Measurements from ENCODE around the gene DCD.

The DCD gene
- 0 reads per million in 3 donors for total RNA-seq

- Histone ChIP-seq H3K27ac (ENCODE audit: insufficient read depth, low read length, poor library complexity, severe bottlenecking) (no peak within 1 kb of the TSS), H3K4me3 (ENCODE audit: insufficient read depth, low read depth, low read length, poor library complexity, severe bottlenecking) (no peak within 1 kb of the TSS), H3K9me3 (ENCODE audit: control insufficient read depth, low read length) (no peaks in the 10 kb centered on the region), H3K27me3 (replicated peaks; ENCODE audit: control insufficient read depth, insufficient read depth, low read length, poor library complexity, severe bottlenecking) (peaks cover 9% of the 10 kb centered on the region), H3K36me3 (ENCODE audit: control insufficient read depth, insufficient read depth, low read length) (no peaks in the 10 kb centered on the region), H3K4me1 (ENCODE audit: control insufficient read depth, insufficient read depth, low read length, poor library complexity, severe bottlenecking) (no peaks in the 10 kb centered on the region)
- no peak for DNase-seq
Observed at GRCh38 chr12:54648265-54648664, at the start of gene DCD. Gene DCD (minus strand): TSS chr12:54648365. CDS start chr12:54648303, 62 bp downstream.

- Histone ChIP-seq H3K4me1 (ENCODE audit: control insufficient read depth, insufficient read depth, low read length, poor library complexity, severe bottlenecking) (no peaks in the 10 kb centered on the region), H3K27ac (ENCODE audit: insufficient read depth, low read length, poor library complexity, severe bottlenecking) (no peak overlapping the region), H3K4me3 (ENCODE audit: insufficient read depth, low read depth, low read length, poor library complexity, severe bottlenecking) (no peak overlapping the region), H3K36me3 (ENCODE audit: control insufficient read depth, insufficient read depth, low read length) (no peaks in the 10 kb centered on the region), H3K9me3 (ENCODE audit: control insufficient read depth, low read length) (no peaks in the 10 kb centered on the region), H3K27me3 (replicated peaks; ENCODE audit: control insufficient read depth, insufficient read depth, low read length, poor library complexity, severe bottlenecking) (peaks cover 10% of the 10 kb centered on the region)
- DNase-seq = no peak
Observed at GRCh38 chr12:54697851-54698250, 49.7 kb upstream of the DCD start.

GRCh38 chr12:54692353-54692752 is 44.2 kb upstream of the DCD start:
- Histone ChIP-seq H3K4me3 (ENCODE audit: insufficient read depth, low read depth, low read length, poor library complexity, severe bottlenecking) (no peak overlapping the region), H3K9me3 (ENCODE audit: control insufficient read depth, low read length) (no peaks in the 10 kb centered on the region), H3K27ac (ENCODE audit: insufficient read depth, low read length, poor library complexity, severe bottlenecking) (no peak overlapping the region), H3K27me3 (replicated peaks; ENCODE audit: control insufficient read depth, insufficient read depth, low read length, poor library complexity, severe bottlenecking) (peaks cover 10% of the 10 kb centered on the region), H3K36me3 (ENCODE audit: control insufficient read depth, insufficient read depth, low read length) (no peaks in the 10 kb centered on the region), H3K4me1 (ENCODE audit: control insufficient read depth, insufficient read depth, low read length, poor library complexity, severe bottlenecking) (no peaks in the 10 kb centered on the region)
- no peak for DNase-seq

GRCh38 chr12:54689984-54690383 is 41.8 kb upstream of the DCD start:
- no peak for DNase-seq
- H3K4me1 ChIP-seq (ENCODE audit: control insufficient read depth, insufficient read depth, low read length, poor library complexity, severe bottlenecking) = no peaks in the 10 kb centered on the region
- H3K27me3 ChIP-seq (replicated peaks; ENCODE audit: control insufficient read depth, insufficient read depth, low read length, poor library complexity, severe bottlenecking) = peaks cover 10% of the 10 kb centered on the region
- no peak overlapping the region for H3K4me3 ChIP-seq (ENCODE audit: insufficient read depth, low read depth, low read length, poor library complexity, severe bottlenecking)
- H3K27ac ChIP-seq (ENCODE audit: insufficient read depth, low read length, poor library complexity, severe bottlenecking) = no peak overlapping the region
- no peaks in the 10 kb centered on the region for H3K36me3 ChIP-seq (ENCODE audit: control insufficient read depth, insufficient read depth, low read length)
- no peaks in the 10 kb centered on the region for H3K9me3 ChIP-seq (ENCODE audit: control insufficient read depth, low read length)

GRCh38 chr12:54689034-54689372 is 40.8 kb upstream of the DCD start:
- Histone ChIP-seq H3K9me3 (ENCODE audit: control insufficient read depth, low read length) (no peaks in the 10 kb centered on the region), H3K27me3 (replicated peaks; ENCODE audit: control insufficient read depth, insufficient read depth, low read length, poor library complexity, severe bottlenecking) (peaks cover 10% of the 10 kb centered on the region), H3K27ac (ENCODE audit: insufficient read depth, low read length, poor library complexity, severe bottlenecking) (no peak overlapping the region)

GRCh38 chr12:54688309-54689033 is 40.3 kb upstream of the DCD start:
- Histone ChIP-seq H3K27me3 (replicated peaks; ENCODE audit: control insufficient read depth, insufficient read depth, low read length, poor library complexity, severe bottlenecking) (peaks cover 6% of the 10 kb centered on the region), H3K36me3 (ENCODE audit: control insufficient read depth, insufficient read depth, low read length) (no peaks in the 10 kb centered on the region), H3K4me1 (ENCODE audit: control insufficient read depth, insufficient read depth, low read length, poor library complexity, severe bottlenecking) (no peaks in the 10 kb centered on the region), H3K9me3 (ENCODE audit: control insufficient read depth, low read length) (no peaks in the 10 kb centered on the region), H3K4me3 (ENCODE audit: insufficient read depth, low read depth, low read length, poor library complexity, severe bottlenecking) (no peak overlapping the region), H3K27ac (ENCODE audit: insufficient read depth, low read length, poor library complexity, severe bottlenecking) (no peak overlapping the region)
- no peak for DNase-seq

More at GRCh38 chr12:54689034-54689372, 40.8 kb upstream of the DCD start:
- no peaks in the 10 kb centered on the region for H3K4me1 ChIP-seq (ENCODE audit: control insufficient read depth, insufficient read depth, low read length, poor library complexity, severe bottlenecking)
- DNase-seq = no peak
- H3K4me3 ChIP-seq (ENCODE audit: insufficient read depth, low read depth, low read length, poor library complexity, severe bottlenecking) = no peak overlapping the region
- H3K36me3 ChIP-seq (ENCODE audit: control insufficient read depth, insufficient read depth, low read length) = no peaks in the 10 kb centered on the region

- DNase-seq = no peak
- Histone ChIP-seq H3K27me3 (replicated peaks; ENCODE audit: control insufficient read depth, insufficient read depth, low read length, poor library complexity, severe bottlenecking) (no peaks in the 10 kb centered on the region), H3K4me3 (ENCODE audit: insufficient read depth, low read depth, low read length, poor library complexity, severe bottlenecking) (no peak overlapping the region)
Observed at GRCh38 chr12:54684636-54685630, 36.8 kb upstream of the DCD start.

GRCh38 chr12:54683398-54683797 is 35.2 kb upstream of the DCD start:
- H3K4me1 ChIP-seq (ENCODE audit: control insufficient read depth, insufficient read depth, low read length, poor library complexity, severe bottlenecking) = no peaks in the 10 kb centered on the region
- H3K27me3 ChIP-seq (replicated peaks; ENCODE audit: control insufficient read depth, insufficient read depth, low read length, poor library complexity, severe bottlenecking) = no peaks in the 10 kb centered on the region
- H3K27ac ChIP-seq (ENCODE audit: insufficient read depth, low read length, poor library complexity, severe bottlenecking) = no peak overlapping the region
- no peaks in the 10 kb centered on the region for H3K9me3 ChIP-seq (ENCODE audit: control insufficient read depth, low read length)
- DNase-seq = no peak
- H3K36me3 ChIP-seq (ENCODE audit: control insufficient read depth, insufficient read depth, low read length) = no peaks in the 10 kb centered on the region
- H3K4me3 ChIP-seq (ENCODE audit: insufficient read depth, low read depth, low read length, poor library complexity, severe bottlenecking) = no peak overlapping the region

More at GRCh38 chr12:54684636-54685630, 36.8 kb upstream of the DCD start:
- Histone ChIP-seq H3K9me3 (ENCODE audit: control insufficient read depth, low read length) (no peaks in the 10 kb centered on the region), H3K27ac (ENCODE audit: insufficient read depth, low read length, poor library complexity, severe bottlenecking) (no peak overlapping the region), H3K36me3 (ENCODE audit: control insufficient read depth, insufficient read depth, low read length) (no peaks in the 10 kb centered on the region), H3K4me1 (ENCODE audit: control insufficient read depth, insufficient read depth, low read length, poor library complexity, severe bottlenecking) (no peaks in the 10 kb centered on the region)

- no peaks in the 10 kb centered on the region for H3K36me3 ChIP-seq (ENCODE audit: control insufficient read depth, insufficient read depth, low read length)
- H3K27ac ChIP-seq (ENCODE audit: insufficient read depth, low read length, poor library complexity, severe bottlenecking) = no peak overlapping the region
- H3K4me1 ChIP-seq (ENCODE audit: control insufficient read depth, insufficient read depth, low read length, poor library complexity, severe bottlenecking) = no peaks in the 10 kb centered on the region
- no peaks in the 10 kb centered on the region for H3K9me3 ChIP-seq (ENCODE audit: control insufficient read depth, low read length)
- no peak overlapping the region for H3K4me3 ChIP-seq (ENCODE audit: insufficient read depth, low read depth, low read length, poor library complexity, severe bottlenecking)
- H3K27me3 ChIP-seq (replicated peaks; ENCODE audit: control insufficient read depth, insufficient read depth, low read length, poor library complexity, severe bottlenecking) = no peaks in the 10 kb centered on the region
- no peak for DNase-seq
Observed at GRCh38 chr12:54682674-54683073, 34.5 kb upstream of the DCD start.

- H3K4me3 ChIP-seq (ENCODE audit: insufficient read depth, low read depth, low read length, poor library complexity, severe bottlenecking) = no peak overlapping the region
- no peaks in the 10 kb centered on the region for H3K36me3 ChIP-seq (ENCODE audit: control insufficient read depth, insufficient read depth, low read length)
- no peak for DNase-seq
- H3K27ac ChIP-seq (ENCODE audit: insufficient read depth, low read length, poor library complexity, severe bottlenecking) = no peak overlapping the region
- no peaks in the 10 kb centered on the region for H3K4me1 ChIP-seq (ENCODE audit: control insufficient read depth, insufficient read depth, low read length, poor library complexity, severe bottlenecking)
- no peaks in the 10 kb centered on the region for H3K27me3 ChIP-seq (replicated peaks; ENCODE audit: control insufficient read depth, insufficient read depth, low read length, poor library complexity, severe bottlenecking)
- H3K9me3 ChIP-seq (ENCODE audit: control insufficient read depth, low read length) = no peaks in the 10 kb centered on the region
Observed at GRCh38 chr12:54680374-54680773, 32.2 kb upstream of the DCD start.
